K562 (cell line): Measurements from ENCODE around the gene TP73. TPM values are rescaled to one million over a fixed set of nuclear protein-coding genes. Genes with fewer than 3 reads are reported as not detected.

ENCODE experiments used
- DEAF1 ChIP-seq: fragments of 450-650 bp; formaldehyde crosslinking; IDR thresholded peaks from 2 replicates; pipeline ENCODE4 v1.4.0; 2020; ENCODE audit warnings: mild to moderate bottlenecking, moderate library complexity
- GTF2B ChIP-seq: IDR thresholded peaks from 2 replicates; pipeline ENCODE4 v1.6.1; 2011; ENCODE audit not compliant: insufficient read length; ENCODE audit errors: extremely low read depth
- NUFIP1 ChIP-seq: fragments of 450-650 bp; IDR thresholded peaks from 2 replicates; pipeline ENCODE4 v1.6.1; 2018; ENCODE audit not compliant: partially characterized antibody
- PTTG1 ChIP-seq: fragments of 450-650 bp; IDR thresholded peaks from 2 replicates; pipeline ENCODE4 v1.6.1; 2016; ENCODE audit warnings: low read depth, mild to moderate bottlenecking, missing genetic modification characterization, missing compliant biosample characterization
- RAD21 ChIP-seq, 2 experiments: fragments of 250-450 bp in 1 of 2; fragments of 450-650 bp in 1 of 2; sonication (Bioruptor Pico) in 1 of 2; formaldehyde crosslinking in 1 of 2; IDR thresholded peaks in 1 of 2; conservative IDR thresholded peaks in 1 of 2; 2 replicates each; pipeline versions ENCODE4 v1.4.0 to v1.8.0; 2020 to 2022; ENCODE audit warnings: mild to moderate bottlenecking in 2 of 2, moderate library complexity in 1 of 2
- RBM25 ChIP-seq: fragments of 200-400 bp; formaldehyde crosslinking; IDR thresholded peaks from 2 replicates; pipeline ENCODE4 v1.6.1; 2018; ENCODE audit warnings: low read length, low read depth, moderate library complexity; ENCODE audit not compliant: severe bottlenecking
- SMC3 ChIP-seq: conservative IDR thresholded peaks from 2 replicates; pipeline ENCODE4 v1.6.1; 2011; ENCODE audit warnings: low read depth, low read length, improper control_type of control experiment; ENCODE audit not compliant: insufficient read depth
- polyA plus RNA-seq, 8 experiments: library from polyadenylated mRNA; depleted of rRNA in 4 of 8; stranded (reverse) in 5 of 8; unstranded in 3 of 8; fragments of >200 nt; fragmentation: Nextera tagmentation in 2 of 8; fragmentation: Illumina TruSeq in 1 of 8; extraction: Ambion mirVana in 2 of 8; extraction: Trizol in 1 of 8; gene quantifications; 2 replicates each; pipeline versions ENCODE4 v1.2.1 to v1.2.3, GENCODE V29; 2011 to 2014; ENCODE audit warnings: inconsistent platforms in 1 of 8, missing spikeins in 1 of 8
- total RNA-seq, 7 experiments: library from RNA; depleted of rRNA in 6 of 7; stranded (reverse); fragments of >200 nt in 6 of 7; fragmentation: Illumina TruSeq in 2 of 7; extraction: Trizol in 2 of 7; gene quantifications; 2 replicates each; pipeline versions ENCODE4 v1.2.1 to v1.2.3, GENCODE V29; 2011 to 2021; ENCODE audit warnings: low replicate concordance in 1 of 7
- TF ChIP-seq, protein P1 (sequence below), 2 experiments: fragments of 450-650 bp; formaldehyde crosslinking in 1 of 2; IDR thresholded peaks; 2 replicates each; pipeline versions ENCODE4 v1.4.0 to v1.6.1; 2014 to 2020; ENCODE audit warnings: mild to moderate bottlenecking in 2 of 2, borderline replicate concordance in 1 of 2, low read depth in 1 of 2
- TF ChIP-seq, protein P2 (sequence below): fragments of 250-450 bp; sonication (Bioruptor Pico); IDR thresholded peaks from 2 replicates; pipeline ENCODE4 v1.6.1; 2021; ENCODE audit warnings: mild to moderate bottlenecking
- TF ChIP-seq, protein P3 (sequence below): fragments of 450-650 bp; conservative IDR thresholded peaks from 2 replicates; pipeline ENCODE4 v1.6.1; 2016; ENCODE audit warnings: missing genetic modification characterization, low read depth, mild to moderate bottlenecking, control low read depth, missing compliant biosample characterization

TP73 gene
- total and polyA plus RNA-seq, 9 of the 15 experiments (the other 6 are each of a cell fraction or from before 2014, with no cell fraction given), result 0.07 to 1.6 (median 0.40) TPM; not detected in 2

- TF ChIP-seq, protein P1, sequence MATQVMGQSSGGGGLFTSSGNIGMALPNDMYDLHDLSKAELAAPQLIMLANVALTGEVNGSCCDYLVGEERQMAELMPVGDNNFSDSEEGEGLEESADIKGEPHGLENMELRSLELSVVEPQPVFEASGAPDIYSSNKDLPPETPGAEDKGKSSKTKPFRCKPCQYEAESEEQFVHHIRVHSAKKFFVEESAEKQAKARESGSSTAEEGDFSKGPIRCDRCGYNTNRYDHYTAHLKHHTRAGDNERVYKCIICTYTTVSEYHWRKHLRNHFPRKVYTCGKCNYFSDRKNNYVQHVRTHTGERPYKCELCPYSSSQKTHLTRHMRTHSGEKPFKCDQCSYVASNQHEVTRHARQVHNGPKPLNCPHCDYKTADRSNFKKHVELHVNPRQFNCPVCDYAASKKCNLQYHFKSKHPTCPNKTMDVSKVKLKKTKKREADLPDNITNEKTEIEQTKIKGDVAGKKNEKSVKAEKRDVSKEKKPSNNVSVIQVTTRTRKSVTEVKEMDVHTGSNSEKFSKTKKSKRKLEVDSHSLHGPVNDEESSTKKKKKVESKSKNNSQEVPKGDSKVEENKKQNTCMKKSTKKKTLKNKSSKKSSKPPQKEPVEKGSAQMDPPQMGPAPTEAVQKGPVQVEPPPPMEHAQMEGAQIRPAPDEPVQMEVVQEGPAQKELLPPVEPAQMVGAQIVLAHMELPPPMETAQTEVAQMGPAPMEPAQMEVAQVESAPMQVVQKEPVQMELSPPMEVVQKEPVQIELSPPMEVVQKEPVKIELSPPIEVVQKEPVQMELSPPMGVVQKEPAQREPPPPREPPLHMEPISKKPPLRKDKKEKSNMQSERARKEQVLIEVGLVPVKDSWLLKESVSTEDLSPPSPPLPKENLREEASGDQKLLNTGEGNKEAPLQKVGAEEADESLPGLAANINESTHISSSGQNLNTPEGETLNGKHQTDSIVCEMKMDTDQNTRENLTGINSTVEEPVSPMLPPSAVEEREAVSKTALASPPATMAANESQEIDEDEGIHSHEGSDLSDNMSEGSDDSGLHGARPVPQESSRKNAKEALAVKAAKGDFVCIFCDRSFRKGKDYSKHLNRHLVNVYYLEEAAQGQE (IDR thresholded peaks at IDR 0.05; ENCODE audit: borderline replicate concordance), result peak; percentile 72
- TF ChIP-seq, protein P1 (CRISPR knock-in tag; IDR thresholded peaks at IDR 0.05; ENCODE audit: low read depth), result no peak
- TF ChIP-seq GTF2B (no peak), RBM25 (no peak), PTTG1 (tag) (no peak), SMC3 (peak; percentile 67), DEAF1 (CRISPR knock-in tag) (0 out of 2 replicates have a peak, but pooled peaks have one; percentile 18), NUFIP1 (no peak), RAD21 (CRISPR knock-in tag; conservative IDR thresholded peaks at IDR 0.05 in 1 of 2, IDR thresholded peaks at IDR 0.05 in 1 of 2) (peak; percentile 57 to 91; a peak in 3 of 4 replicates)
- TF ChIP-seq, protein P2, sequence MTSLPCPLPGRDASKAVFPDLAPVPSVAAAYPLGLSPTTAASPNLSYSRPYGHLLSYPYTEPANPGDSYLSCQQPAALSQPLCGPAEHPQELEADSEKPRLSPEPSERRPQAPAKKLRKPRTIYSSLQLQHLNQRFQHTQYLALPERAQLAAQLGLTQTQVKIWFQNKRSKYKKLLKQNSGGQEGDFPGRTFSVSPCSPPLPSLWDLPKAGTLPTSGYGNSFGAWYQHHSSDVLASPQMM (CRISPR knock-in tag), result no peak
- TF ChIP-seq, protein P3, sequence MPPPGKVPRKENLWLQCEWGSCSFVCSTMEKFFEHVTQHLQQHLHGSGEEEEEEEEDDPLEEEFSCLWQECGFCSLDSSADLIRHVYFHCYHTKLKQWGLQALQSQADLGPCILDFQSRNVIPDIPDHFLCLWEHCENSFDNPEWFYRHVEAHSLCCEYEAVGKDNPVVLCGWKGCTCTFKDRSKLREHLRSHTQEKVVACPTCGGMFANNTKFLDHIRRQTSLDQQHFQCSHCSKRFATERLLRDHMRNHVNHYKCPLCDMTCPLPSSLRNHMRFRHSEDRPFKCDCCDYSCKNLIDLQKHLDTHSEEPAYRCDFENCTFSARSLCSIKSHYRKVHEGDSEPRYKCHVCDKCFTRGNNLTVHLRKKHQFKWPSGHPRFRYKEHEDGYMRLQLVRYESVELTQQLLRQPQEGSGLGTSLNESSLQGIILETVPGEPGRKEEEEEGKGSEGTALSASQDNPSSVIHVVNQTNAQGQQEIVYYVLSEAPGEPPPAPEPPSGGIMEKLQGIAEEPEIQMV, result peak; percentile 81
These were observed 37.3 kb upstream of the TP73 start (continued) for GRCh38 chr1:3614755-3615742.
